Keratinocyte (primary cell): ENCODE data around the gene GZMH.
"Not testable (repeated sequence)": the region's sequence is repeated elsewhere in the genome, so short reads cannot be mapped to it uniquely, and the experiment has no call there.

ENCODE experiments used
- CTCF ChIP-seq, 3 experiments: IDR thresholded peaks in 1 of 3; conservative IDR thresholded peaks in 1 of 3; optimal IDR thresholded peaks in 1 of 3; 2 replicates in 2 of 3; 3 replicates in 1 of 3; pipeline versions ENCODE3 to v1.5.1; 2011; ENCODE audit warnings: low read length in 3 of 3, mild to moderate bottlenecking in 3 of 3, moderate library complexity in 2 of 3, control low read depth in 1 of 3, inconsistent platforms in 1 of 3; ENCODE audit not compliant: insufficient read depth in 2 of 3; ENCODE audit errors: extremely low read depth in 1 of 3
- EZH2 ChIP-seq: IDR thresholded peaks from one replicate; pipeline ENCODE4 v1.6.1; 2012; ENCODE audit warnings: inconsistent platforms, mild to moderate bottlenecking, low read length, moderate library complexity

DNA sequence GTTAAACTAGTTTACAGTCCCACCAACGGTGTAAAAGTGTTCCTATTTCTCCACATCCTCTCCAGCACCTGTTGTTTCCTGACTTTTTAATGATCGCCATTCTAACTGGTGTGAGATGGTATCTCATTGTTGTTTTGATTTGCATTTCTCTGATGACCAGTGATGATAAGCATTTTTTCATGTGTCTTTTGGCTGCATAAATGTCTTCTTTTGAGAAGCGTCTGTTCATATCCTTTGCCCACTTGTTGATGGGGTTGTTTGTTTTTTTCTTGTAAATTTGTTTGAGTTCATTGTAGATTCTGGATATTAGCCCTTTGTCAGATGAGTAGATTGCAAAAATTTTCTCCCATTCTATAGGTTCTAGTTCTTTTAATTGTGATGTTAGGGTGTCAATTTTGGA lies 25.1 kb downstream of the GZMH start:
- TF ChIP-seq CTCF (optimal IDR thresholded peaks at IDR 0.05 in 1 of 3, IDR thresholded peaks at IDR 0.05 in 1 of 3, conservative IDR thresholded peaks at IDR 0.05 in 1 of 3; ENCODE audit: extremely low read depth in 1 of 3, insufficient read depth in 2 of 3, low read length in 3 of 3); EZH2: not testable (repeated sequence)
